ENCODE data around the gene GRIK4.

- TF ChIP-seq EZH2 (IDR thresholded peaks at IDR 0.05; ENCODE audit: insufficient read depth, poor library complexity, severe bottlenecking) = no peak
- no peak for TF ChIP-seq EZH2phosphoT487 (IDR thresholded peaks at IDR 0.05; ENCODE audit: insufficient read depth, low read depth)
Observed at GRCh38 chr11:120998581-120998980, 487.0 kb downstream of the GRIK4 start.
